IMR-90 (cell line): ENCODE data around the gene WDR76.

Experiments
- CEBPB ChIP-seq: IDR thresholded peaks from 2 replicates; pipeline ENCODE4 v1.6.1; 2012; ENCODE audit warnings: low read depth, low read length, improper control_type of control experiment
- CHD1 ChIP-seq: IDR thresholded peaks from 2 replicates; pipeline ENCODE4 v1.6.1; 2012; ENCODE audit warnings: low read depth, low read length, improper control_type of control experiment
- MAFK ChIP-seq: IDR thresholded peaks from 2 replicates; pipeline ENCODE4 v1.6.1; 2012; ENCODE audit warnings: low read depth, low read length, improper control_type of control experiment
- MXI1 ChIP-seq: IDR thresholded peaks from 2 replicates; pipeline ENCODE4 v1.6.1; 2012; ENCODE audit warnings: low read depth, mild to moderate bottlenecking, low read length, moderate library complexity, borderline replicate concordance
- NFE2L2 ChIP-seq: fragments of 150-350 bp; IDR thresholded peaks from 2 replicates; pipeline ENCODE4 v1.6.1; 2016; ENCODE audit warnings: low read depth, mild to moderate bottlenecking, low read length
- POLR2A ChIP-seq: IDR thresholded peaks from 2 replicates; pipeline ENCODE4 v1.6.1; 2012; ENCODE audit warnings: mild to moderate bottlenecking, low read depth, low read length
- RAD21 ChIP-seq: IDR thresholded peaks from 2 replicates; pipeline ENCODE4 v1.6.1; 2012; ENCODE audit warnings: low read length, improper control_type of control experiment
- RCOR1 ChIP-seq: IDR thresholded peaks from 2 replicates; pipeline ENCODE4 v1.6.1; 2012; ENCODE audit warnings: mild to moderate bottlenecking, low read length, improper control_type of control experiment; ENCODE audit not compliant: insufficient replicate concordance
- RFX5 ChIP-seq: IDR thresholded peaks from 2 replicates; pipeline ENCODE4 v1.8.0; 2012; ENCODE audit warnings: low read depth, mild to moderate bottlenecking, low read length, moderate library complexity
- TF ChIP-seq, protein P1 (sequence below): conservative IDR thresholded peaks from 2 replicates; pipeline ENCODE4 v1.5.1; 2012; ENCODE audit warnings: mild to moderate bottlenecking, low read depth, low read length, improper control_type of control experiment
- TF ChIP-seq, protein P2 (sequence below): fragments of 150-350 bp; IDR thresholded peaks from 2 replicates; pipeline ENCODE4 v1.6.1; 2017; ENCODE audit warnings: mild to moderate bottlenecking, antibody characterized with exemption, low read length, low read depth
- TF ChIP-seq, protein P3 (sequence below): fragments of 150-350 bp; IDR thresholded peaks from 2 replicates; pipeline ENCODE4 v1.6.1; 2016; ENCODE audit warnings: low read depth, mild to moderate bottlenecking, low read length, moderate library complexity, borderline replicate concordance

DNA sequence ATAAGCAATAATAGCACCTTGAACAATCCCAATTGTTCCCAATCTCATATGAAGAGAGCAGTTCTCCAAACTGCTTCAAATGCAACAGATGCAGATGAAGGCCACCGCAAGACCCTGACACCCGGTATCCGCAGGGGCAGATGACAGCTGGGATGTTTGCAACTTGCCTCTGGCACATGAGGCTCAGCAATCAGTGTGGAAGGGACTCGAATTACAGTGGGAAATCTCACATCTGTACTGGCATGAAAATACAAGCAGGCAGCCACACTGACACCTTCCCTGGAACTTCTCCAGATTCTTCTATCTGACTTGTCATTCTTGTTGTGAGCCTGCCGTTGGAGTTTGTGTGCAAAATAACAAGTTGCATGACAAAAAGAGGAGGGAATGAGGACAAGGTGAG is 68.8 kb downstream of the WDR76 start:
- TF ChIP-seq POLR2A (no peak), MAFK (no peak), RFX5 (no peak), CHD1 (no peak), RCOR1 (no peak), CEBPB (no peak), MXI1 (no peak), NFE2L2 (no peak), RAD21 (no peak)
- TF ChIP-seq, protein P1, sequence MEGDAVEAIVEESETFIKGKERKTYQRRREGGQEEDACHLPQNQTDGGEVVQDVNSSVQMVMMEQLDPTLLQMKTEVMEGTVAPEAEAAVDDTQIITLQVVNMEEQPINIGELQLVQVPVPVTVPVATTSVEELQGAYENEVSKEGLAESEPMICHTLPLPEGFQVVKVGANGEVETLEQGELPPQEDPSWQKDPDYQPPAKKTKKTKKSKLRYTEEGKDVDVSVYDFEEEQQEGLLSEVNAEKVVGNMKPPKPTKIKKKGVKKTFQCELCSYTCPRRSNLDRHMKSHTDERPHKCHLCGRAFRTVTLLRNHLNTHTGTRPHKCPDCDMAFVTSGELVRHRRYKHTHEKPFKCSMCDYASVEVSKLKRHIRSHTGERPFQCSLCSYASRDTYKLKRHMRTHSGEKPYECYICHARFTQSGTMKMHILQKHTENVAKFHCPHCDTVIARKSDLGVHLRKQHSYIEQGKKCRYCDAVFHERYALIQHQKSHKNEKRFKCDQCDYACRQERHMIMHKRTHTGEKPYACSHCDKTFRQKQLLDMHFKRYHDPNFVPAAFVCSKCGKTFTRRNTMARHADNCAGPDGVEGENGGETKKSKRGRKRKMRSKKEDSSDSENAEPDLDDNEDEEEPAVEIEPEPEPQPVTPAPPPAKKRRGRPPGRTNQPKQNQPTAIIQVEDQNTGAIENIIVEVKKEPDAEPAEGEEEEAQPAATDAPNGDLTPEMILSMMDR = no peak
- TF ChIP-seq, protein P2, sequence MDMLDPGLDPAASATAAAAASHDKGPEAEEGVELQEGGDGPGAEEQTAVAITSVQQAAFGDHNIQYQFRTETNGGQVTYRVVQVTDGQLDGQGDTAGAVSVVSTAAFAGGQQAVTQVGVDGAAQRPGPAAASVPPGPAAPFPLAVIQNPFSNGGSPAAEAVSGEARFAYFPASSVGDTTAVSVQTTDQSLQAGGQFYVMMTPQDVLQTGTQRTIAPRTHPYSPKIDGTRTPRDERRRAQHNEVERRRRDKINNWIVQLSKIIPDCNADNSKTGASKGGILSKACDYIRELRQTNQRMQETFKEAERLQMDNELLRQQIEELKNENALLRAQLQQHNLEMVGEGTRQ = no peak
- TF ChIP-seq, protein P3, sequence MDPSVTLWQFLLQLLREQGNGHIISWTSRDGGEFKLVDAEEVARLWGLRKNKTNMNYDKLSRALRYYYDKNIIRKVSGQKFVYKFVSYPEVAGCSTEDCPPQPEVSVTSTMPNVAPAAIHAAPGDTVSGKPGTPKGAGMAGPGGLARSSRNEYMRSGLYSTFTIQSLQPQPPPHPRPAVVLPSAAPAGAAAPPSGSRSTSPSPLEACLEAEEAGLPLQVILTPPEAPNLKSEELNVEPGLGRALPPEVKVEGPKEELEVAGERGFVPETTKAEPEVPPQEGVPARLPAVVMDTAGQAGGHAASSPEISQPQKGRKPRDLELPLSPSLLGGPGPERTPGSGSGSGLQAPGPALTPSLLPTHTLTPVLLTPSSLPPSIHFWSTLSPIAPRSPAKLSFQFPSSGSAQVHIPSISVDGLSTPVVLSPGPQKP = no peak
